ENCODE measurements around the gene TMEM108.

DNA sequence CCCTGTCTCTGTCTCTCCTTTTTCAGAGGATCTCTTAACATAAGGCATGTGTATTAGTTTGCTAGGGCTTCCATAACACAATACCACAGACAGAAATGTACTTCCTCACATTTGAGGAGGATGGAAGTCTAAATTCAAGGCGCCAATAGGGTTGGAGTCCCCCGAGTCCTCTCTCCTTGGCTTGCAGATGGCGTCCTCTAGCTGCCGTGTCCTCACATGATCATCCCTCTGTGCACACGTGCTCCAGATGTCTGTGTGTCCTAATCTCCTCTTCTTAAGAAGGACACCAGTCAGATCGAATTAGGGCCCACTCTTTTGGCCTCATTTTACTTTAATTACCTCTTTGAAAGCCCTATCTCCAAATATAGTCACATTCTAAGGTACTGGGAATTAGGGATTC is 338.6 kb downstream of the TMEM108 start:
- TF ChIP-seq, protein P1, sequence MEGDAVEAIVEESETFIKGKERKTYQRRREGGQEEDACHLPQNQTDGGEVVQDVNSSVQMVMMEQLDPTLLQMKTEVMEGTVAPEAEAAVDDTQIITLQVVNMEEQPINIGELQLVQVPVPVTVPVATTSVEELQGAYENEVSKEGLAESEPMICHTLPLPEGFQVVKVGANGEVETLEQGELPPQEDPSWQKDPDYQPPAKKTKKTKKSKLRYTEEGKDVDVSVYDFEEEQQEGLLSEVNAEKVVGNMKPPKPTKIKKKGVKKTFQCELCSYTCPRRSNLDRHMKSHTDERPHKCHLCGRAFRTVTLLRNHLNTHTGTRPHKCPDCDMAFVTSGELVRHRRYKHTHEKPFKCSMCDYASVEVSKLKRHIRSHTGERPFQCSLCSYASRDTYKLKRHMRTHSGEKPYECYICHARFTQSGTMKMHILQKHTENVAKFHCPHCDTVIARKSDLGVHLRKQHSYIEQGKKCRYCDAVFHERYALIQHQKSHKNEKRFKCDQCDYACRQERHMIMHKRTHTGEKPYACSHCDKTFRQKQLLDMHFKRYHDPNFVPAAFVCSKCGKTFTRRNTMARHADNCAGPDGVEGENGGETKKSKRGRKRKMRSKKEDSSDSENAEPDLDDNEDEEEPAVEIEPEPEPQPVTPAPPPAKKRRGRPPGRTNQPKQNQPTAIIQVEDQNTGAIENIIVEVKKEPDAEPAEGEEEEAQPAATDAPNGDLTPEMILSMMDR (conservative IDR thresholded peaks at IDR 0.05), result no peak
- TF ChIP-seq ZFX (IDR thresholded peaks at IDR 0.05), result no peak
